ENCODE measurements around the gene UBE2Q1.

GRCh38 chr1:154572468-154573167 lies 14.2 kb upstream of the UBE2Q1 start:
- TF ChIP-seq, protein P1, sequence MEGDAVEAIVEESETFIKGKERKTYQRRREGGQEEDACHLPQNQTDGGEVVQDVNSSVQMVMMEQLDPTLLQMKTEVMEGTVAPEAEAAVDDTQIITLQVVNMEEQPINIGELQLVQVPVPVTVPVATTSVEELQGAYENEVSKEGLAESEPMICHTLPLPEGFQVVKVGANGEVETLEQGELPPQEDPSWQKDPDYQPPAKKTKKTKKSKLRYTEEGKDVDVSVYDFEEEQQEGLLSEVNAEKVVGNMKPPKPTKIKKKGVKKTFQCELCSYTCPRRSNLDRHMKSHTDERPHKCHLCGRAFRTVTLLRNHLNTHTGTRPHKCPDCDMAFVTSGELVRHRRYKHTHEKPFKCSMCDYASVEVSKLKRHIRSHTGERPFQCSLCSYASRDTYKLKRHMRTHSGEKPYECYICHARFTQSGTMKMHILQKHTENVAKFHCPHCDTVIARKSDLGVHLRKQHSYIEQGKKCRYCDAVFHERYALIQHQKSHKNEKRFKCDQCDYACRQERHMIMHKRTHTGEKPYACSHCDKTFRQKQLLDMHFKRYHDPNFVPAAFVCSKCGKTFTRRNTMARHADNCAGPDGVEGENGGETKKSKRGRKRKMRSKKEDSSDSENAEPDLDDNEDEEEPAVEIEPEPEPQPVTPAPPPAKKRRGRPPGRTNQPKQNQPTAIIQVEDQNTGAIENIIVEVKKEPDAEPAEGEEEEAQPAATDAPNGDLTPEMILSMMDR (optimal IDR thresholded peaks at IDR 0.05 in 1 of 3, IDR thresholded peaks at IDR 0.05 in 1 of 3, conservative IDR thresholded peaks at IDR 0.05 in 1 of 3; ENCODE audit: extremely low read depth in 1 of 3, insufficient read depth in 2 of 3, low read length in 3 of 3): no peak
- no peak for TF ChIP-seq EZH2 (IDR thresholded peaks at IDR 0.05; ENCODE audit: low read length)

All from keratinocyte (primary cell).